Transverse colon (tissue), 3 donors: ENCODE data around the gene TANGO2.

Experiments
- EP300 ChIP-seq: sonication (generic); formaldehyde crosslinking; IDR thresholded peaks from one replicate; pipeline ENCODE4 v1.6.1; 2017; ENCODE audit warnings: antibody characterized with exemption, low read depth
- POLR2A ChIP-seq: fragments of 450-650 bp; IDR thresholded peaks from one replicate; pipeline ENCODE4 v1.6.1; 2016; ENCODE audit warnings: antibody characterized with exemption, mild to moderate bottlenecking, moderate library complexity
- TF ChIP-seq, protein P1 (sequence below), 5 experiments: fragments of 200-600 bp in 3 of 5; fragments of 450-650 bp in 2 of 5; sonication (generic) in 3 of 5; IDR thresholded peaks; 1 replicate in 2 of 5; 2 replicates in 3 of 5; pipeline ENCODE4 v1.5.1; 2016 to 2017; ENCODE audit warnings: antibody characterized with exemption in 5 of 5, inconsistent platforms in 3 of 5, mild to moderate bottlenecking in 2 of 5, moderate library complexity in 1 of 5

DNA sequence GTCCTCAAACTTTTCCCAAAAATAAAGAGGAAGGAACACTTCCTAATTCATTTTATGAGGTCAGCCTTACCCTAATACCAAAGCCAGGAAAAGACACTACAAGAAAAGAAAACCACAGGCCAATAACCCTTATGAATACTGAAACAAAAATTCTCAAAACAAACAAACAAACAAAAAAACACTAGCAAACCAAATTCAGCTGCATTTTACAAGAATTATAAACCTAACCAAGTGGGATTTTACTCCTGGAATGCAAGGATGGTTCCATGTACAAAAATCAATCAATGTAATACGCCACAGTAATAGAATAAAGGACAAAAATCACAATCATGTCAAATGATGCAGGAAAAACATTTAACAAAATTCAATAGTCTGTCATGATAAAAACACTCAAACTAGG lies 17.6 kb upstream of the TANGO2 start:
- TF ChIP-seq POLR2A (no peak), EP300 (no peak)
- TF ChIP-seq, protein P1, sequence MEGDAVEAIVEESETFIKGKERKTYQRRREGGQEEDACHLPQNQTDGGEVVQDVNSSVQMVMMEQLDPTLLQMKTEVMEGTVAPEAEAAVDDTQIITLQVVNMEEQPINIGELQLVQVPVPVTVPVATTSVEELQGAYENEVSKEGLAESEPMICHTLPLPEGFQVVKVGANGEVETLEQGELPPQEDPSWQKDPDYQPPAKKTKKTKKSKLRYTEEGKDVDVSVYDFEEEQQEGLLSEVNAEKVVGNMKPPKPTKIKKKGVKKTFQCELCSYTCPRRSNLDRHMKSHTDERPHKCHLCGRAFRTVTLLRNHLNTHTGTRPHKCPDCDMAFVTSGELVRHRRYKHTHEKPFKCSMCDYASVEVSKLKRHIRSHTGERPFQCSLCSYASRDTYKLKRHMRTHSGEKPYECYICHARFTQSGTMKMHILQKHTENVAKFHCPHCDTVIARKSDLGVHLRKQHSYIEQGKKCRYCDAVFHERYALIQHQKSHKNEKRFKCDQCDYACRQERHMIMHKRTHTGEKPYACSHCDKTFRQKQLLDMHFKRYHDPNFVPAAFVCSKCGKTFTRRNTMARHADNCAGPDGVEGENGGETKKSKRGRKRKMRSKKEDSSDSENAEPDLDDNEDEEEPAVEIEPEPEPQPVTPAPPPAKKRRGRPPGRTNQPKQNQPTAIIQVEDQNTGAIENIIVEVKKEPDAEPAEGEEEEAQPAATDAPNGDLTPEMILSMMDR (IDR thresholded peaks at IDR 0.05): no peak
